ENCODE measurements around the gene C22orf31.
"Not testable (repeated sequence)": the region's sequence is repeated elsewhere in the genome, so short reads cannot be mapped to it uniquely, and the experiment has no call there.

The C22orf31 gene

DNA sequence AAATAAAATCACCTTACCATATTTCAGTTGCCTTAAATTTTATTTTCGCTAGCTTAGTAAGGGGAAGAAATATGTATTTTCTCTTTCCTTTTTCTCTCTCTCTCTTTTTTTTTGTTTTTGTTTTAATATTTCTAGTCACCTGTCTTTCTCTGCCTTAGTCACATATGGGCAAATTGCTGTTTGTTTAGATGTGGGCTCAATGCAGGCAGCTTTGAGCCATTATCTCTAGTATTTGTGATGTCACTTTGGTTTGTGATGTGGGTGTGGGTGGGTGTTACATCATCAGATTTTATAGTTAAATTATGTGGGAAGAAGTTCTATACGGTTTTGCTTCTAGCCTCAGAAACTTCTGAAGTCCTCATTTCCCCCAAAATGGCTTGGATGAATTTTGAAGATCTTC is at the start of gene C22orf31:
TSS of gene C22orf31 (minus strand) at position 59 of the 400 bp plus-strand sequence. CDS start at position 20, 39 bp downstream.
- DNase-seq (ENCODE audit: low spot score), result no peak

DNA sequence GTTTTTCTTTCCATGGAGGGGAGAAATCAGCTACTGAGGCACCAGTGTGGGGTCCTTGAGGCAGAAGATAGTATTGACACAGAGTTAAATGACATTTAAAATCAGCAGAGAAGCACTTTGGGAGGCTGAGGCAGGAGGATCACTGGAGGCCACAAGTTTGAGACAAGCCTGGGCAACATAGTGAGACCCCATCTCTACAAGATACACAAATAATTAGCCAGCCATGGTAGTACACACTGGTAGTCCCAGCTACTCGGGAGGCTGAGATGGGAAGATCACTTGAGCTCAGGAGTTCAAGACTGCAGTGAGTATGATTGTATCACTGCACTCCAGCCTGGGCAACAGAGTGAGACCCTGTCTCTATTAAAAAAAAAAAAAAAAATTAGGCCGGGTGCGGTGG is 49.3 kb upstream of the C22orf31 start:
- DNase-seq (ENCODE audit: low spot score), result no peak

- DNase-seq (ENCODE audit: low spot score), result no peak
Observed at GRCh38 chr22:29109822-29110221, 48.2 kb upstream of the C22orf31 start.

DNA sequence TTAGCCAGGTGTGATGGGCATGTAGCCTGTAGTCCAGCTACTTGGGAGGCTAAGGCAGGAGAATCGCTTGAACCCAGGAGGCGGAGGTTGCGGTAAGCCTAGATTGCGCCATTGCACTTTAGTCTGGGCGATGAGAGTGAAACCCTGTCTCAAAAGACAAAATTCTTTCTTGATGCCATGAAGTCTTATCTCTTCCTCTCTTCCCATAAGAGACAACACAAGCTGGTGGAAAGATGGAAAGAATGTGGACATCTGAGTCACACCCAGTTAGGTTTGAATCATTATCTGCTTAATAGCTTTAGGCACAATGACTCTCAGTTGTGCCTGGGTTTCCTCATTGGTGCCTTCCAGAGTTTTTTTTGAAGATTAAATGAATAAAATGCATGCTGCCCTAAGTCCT is 46.5 kb upstream of the C22orf31 start:
- peak; percentile 21 for DNase-seq (ENCODE audit: low spot score)

- DNase-seq (ENCODE audit: low spot score), result no peak
Observed at GRCh38 chr22:29106839-29107238, 45.2 kb upstream of the C22orf31 start.

DNA sequence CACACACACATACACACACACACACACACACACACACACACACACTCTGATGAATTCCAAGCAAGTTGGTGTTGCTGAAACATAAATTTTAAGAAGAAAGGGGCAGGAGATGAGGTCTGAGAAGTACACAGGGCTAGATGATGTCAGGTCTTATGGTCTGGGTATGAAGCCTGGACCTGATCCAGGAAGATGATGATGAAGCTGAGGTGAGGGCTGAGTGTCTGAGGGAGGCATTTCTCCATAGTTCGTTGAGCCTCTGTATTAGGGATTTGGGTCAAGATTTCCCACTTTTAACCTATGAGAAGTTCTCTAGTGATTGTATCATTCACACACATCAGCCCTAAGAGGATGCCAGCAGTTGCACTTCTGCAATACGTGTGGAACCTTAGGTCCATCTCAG is 43.8 kb upstream of the C22orf31 start:
- no peak for DNase-seq (ENCODE audit: low spot score)

GRCh38 chr22:29103121-29103520 is 41.5 kb upstream of the C22orf31 start:
- DNase-seq (ENCODE audit: low spot score), result no peak

DNA sequence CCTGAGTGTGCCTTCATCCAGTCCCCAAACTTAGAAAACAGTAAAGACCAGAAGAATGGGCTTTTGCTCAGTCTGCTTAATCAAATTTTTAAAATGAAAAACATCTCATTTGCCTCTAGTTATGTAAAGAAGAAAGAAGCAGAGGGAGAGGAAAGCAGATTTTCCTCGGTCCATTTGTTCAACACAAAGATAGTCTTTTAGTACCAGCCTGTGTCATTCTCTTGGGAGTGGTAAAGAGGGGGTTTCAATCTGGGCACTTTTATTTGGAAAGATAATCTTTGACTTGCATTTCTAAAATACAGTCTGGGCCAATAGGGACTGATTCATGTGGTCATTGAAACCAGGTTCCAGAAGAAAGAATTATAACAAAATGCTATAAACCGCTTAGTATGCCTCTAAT is 40.7 kb upstream of the C22orf31 start:
- no peak for DNase-seq (ENCODE audit: low spot score)

- DNase-seq (ENCODE audit: low spot score), result no peak
Observed at GRCh38 chr22:29098296-29098695, 36.7 kb upstream of the C22orf31 start.

DNA sequence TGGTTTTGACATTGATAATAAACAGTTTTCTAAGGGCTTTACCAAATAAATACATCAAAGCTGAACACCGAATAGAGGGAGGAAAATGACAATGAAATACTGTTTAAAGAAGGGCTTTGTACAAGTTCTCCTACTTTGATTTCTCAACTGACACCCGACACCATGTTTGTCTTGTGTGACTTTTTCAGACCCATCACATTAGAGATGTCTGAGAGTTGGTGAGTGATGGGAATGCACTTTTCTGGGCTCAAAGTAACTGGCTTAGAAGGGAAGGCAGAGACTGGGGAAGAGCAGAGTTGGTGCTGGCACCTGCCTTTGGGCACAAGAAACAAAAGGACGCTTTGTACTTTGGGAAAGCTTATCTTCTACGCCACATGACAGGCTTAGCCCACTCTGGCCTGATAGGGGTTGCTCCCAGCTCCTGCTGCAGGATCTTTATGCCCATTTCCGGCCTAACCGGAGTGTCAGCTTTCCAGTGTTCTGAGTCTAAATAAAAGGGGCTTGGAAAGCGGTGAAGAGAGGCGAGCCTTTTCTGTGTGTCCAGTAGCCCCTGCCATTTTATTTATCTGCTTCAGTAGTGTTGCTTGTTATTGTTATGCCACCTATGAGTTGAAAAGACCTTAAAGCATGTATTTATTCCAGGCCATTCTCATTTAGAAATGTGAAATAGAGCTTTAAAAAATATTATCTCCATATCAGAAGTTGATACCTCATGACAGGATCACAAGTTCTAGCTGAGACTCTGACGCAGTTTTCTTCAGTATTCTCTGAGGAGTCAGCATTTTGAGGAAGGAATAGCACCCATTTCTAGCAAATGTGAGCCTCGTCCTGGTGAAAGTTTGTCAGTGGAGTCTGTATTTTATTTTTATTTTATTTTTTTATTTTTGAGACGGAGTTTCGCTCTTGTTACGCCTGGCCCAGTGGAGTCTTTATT is 35.4 kb upstream of the C22orf31 start:
- DNase-seq (ENCODE audit: low spot score), result no peak

GRCh38 chr22:29095459-29095858 is 33.8 kb upstream of the C22orf31 start:
- DNase-seq (ENCODE audit: low spot score), result no peak

DNA sequence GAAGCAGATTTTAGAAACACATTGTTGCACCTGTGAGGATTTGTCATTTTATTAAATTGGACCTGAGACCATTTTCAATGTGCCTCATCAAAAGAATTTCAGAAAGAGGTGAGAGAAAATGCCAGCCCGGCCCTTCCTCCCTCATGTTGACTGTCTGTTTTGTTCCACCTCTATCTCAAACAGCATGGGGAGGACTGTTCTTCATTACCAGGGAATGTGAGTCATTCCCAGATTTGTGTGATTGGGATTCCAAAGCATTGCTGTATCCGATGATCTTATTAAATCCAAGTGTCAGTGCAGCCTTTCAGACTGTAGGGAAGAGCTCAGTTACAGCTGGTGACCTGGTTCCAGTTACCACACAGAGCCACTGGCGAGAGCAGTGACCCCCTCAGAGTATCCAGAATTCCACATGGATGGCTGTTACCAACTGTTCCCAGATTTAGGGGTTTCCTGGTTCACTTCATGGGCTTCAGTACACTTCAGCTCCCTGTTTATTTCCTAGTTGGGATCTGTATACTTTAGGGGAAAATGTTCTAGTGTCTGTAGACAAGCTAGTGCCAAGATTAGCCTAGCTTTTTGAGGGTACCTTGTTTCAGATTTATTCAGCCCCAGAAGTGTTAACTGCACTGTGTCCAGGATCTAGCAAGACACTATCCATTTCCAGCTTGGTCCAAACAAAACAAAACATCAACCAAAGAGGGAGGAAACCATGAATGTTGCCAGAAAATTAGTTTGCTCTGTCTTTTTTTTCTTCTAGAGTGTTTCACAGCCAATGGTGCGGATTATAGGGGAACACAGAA is 32.1 kb upstream of the C22orf31 start:
- peak; percentile 63 for DNase-seq (ENCODE audit: low spot score)

- DNase-seq (ENCODE audit: low spot score), result no peak
Observed at GRCh38 chr22:29093030-29093429, 31.4 kb upstream of the C22orf31 start.

DNA sequence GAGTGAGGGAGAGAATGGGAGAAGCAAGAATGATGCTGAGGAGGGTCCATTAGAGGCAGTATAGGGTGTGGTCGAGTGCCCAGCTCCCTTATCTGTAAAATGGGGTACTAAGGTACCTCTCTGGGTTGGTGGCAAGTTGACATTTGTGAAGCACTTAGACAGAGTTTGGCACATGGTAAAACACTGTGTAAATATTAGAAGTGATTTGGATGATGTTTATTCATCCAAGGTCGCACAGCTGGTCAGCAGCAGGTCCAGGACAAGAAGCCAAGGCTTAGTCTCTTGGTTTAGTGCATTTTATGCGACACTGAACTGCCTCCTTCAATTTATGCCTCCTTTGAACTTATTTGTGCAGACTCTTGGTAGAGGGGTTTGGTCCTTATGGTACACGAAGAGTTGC is 30.6 kb upstream of the C22orf31 start:
- no peak for DNase-seq (ENCODE audit: low spot score)

DNA sequence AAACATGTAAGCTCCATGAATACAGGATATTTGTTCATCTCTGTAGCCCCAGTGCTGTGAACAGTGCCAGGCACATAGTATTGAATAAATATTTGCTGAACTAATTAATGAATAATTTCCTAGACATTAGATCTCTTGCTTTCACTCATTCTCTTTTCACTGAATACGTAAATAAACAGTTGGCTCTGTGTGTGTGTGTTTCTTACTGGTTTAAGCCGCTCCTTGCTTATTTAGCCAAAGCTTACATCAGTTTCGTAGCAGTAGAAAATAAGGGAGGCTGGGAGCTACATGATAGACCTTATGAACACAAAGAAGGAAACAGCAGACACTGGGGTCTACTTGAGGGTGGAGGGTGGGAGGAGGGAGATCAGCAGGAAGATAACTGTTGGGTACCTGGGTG is 28.4 kb upstream of the C22orf31 start:
- no peak for DNase-seq (ENCODE audit: low spot score)

- no peak for DNase-seq (ENCODE audit: low spot score)
Observed at GRCh38 chr22:29089507-29089906, 27.9 kb upstream of the C22orf31 start.

DNA sequence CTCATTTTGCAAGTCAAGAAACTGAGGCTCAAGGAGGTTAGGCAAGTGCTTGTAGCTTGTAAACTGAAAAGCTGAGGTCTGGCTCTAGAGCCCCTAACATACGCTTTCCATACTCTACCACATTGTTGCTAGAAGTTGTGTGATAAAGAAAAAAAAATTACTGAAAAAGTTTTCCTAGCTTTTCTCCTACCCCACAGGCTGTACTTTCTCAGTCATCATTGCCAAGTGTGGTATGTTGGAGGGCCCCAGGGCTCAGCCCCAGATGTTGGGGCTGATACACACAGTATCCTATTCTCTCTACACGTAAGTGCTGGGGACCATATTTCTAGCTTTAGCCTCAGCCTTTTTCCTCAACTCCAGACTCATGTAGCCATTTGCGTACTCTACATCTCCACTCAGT is 27.2 kb upstream of the C22orf31 start:
- DNase-seq (ENCODE audit: low spot score), result no peak

DNA sequence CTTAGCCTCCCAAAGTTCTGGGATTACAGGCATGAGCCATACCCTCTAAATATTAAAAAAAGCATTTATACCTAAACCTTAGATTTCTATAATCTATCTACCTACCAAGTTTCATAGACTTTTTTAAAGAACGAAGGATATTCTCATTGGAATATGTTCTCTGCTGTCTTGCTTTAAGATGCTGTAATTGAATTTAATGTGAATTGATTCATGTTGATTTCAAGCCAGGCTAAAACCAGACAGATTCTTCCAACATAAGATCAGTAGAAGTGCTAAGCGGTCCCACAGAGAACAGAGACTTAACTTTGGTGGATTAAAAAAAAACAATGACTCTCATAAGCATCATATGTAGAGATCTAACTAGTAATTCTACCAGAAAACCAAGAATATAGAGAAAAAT is 25.4 kb upstream of the C22orf31 start:
- no peak for DNase-seq (ENCODE audit: low spot score)

DNA sequence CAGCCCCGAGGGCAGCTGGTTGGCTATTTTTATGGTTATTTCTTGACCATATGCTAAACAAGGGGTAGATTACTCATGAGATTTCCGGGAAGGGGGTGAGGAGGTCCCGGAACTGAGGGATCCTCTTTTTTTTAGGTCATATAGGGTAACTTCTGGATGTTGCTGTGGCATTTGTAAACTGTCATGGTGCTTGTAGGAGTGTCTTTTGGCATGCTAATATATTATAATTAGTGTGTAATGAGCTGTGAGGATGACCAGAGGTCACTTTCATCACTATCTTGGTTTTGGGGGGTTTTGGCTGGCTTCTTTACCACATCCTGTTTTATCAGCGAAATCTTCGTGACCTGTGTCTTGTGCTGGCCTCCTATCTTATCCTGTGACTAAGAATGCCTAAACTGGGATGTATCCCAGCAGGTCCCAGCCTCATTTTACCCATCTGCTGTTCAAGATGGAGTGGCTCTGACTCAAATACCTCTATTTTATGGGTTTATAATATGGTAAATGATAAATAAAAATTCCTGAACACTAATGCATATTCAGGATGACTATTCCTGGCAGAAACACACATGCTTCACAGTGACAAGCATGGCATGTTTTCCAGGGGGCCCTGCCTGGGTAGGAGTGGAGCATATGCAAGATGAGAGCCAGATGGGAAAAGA is 22.4 kb upstream of the C22orf31 start:
- no peak for DNase-seq (ENCODE audit: low spot score)

GRCh38 chr22:29083576-29083932 is 21.9 kb upstream of the C22orf31 start:
- DNase-seq (ENCODE audit: low spot score), result not testable (repeated sequence)

DNA sequence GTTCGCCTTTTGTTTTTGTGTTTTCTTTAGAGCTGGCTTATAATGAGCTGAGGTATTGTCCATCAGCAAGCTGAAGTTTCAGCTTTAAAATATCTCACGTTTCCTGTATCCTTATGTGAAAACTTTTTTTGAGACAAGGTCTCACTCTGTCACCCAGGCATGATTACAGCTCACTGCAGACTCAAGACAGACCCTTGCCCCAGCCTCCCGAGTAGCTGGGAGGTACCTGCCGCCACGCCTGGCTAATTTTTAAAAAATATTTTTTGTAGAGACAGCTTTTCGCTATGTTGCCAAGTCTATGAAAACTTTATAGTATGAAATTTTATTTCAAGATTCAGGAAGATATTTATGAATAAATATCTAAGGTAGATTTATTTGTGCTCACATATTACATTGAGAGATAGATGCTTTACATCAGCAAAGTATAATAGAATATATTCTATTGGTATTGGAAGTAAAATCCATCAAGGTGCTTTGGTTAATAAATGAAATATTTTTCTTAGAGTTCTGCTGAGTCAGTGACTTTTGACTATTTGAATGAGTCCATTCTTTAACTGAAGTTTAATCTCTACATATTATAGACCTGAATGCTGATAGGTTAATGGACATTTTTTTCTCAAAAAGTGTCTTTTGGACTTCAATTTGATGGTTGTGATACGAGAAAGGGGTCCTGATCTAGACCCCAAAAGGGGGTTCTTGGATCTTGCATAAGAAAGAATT is 21.4 kb upstream of the C22orf31 start:
- no peak for DNase-seq (ENCODE audit: low spot score)
